MG63 (cell line): Measurements from ENCODE around the gene INTS14. TPM values are rescaled to one million over a fixed set of nuclear protein-coding genes. Genes with fewer than 3 reads are reported as not detected.
"Not testable (repeated sequence)": the region's sequence is repeated elsewhere in the genome, so short reads cannot be mapped to it uniquely, and the experiment has no call there.

Source experiments
- DNase-seq: peaks from one replicate; pipeline ENCODE4 v3.0.0-alpha.2; 2020
- H3K27me3 ChIP-seq: fragments of 250-450 bp; sonication (Bioruptor Pico); 2 replicates; pipeline ENCODE4 v1.5.1; 2020; ENCODE audit warnings: mild to moderate bottlenecking, moderate library complexity
- H3K36me3 ChIP-seq: fragments of 250-450 bp; sonication (Bioruptor Pico); 2 replicates; pipeline ENCODE4 v1.5.1; 2020; ENCODE audit warnings: mild to moderate bottlenecking, moderate library complexity
- H3K4me3 ChIP-seq: fragments of 250-450 bp; sonication (Bioruptor Pico); 2 replicates; pipeline ENCODE4 v1.5.1; 2020; ENCODE audit warnings: mild to moderate bottlenecking, moderate library complexity
- H3K9me3 ChIP-seq: fragments of 250-450 bp; sonication (Bioruptor Pico); 2 replicates; pipeline ENCODE4 v1.5.1; 2020; ENCODE audit warnings: mild to moderate bottlenecking, moderate library complexity
- total RNA-seq: library from RNA; depleted of rRNA; stranded (reverse); fragments of >200 nt; shearing (Covaris generic); gene quantifications from 2 replicates; pipeline ENCODE4 v1.2.3, GENCODE V29; 2014; ENCODE audit warnings: low replicate concordance

The INTS14 gene
- total RNA-seq, 1 experiment from 2014 or later: 34.6 TPM

DNA sequence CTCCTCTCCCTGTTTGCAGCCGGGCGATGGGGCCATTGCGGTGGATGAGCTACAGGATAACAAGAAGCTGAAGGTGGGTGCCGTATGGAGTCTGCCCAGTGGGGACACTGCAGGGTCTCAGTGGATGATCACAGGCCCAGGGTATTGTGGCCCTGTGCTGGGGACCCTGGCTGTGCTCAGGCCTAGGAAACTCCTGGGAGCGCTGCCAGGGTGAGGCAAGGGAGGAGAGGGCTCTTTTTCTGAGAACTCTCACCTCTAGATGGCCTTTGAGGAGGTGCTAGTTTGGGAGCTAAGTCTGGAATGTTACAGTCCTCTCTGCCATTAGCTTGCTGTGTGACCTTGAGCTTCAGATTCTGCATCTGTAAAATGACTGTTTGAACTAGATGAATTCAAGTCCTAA is 27.2 kb upstream of the INTS14 start:
- Histone ChIP-seq H3K36me3 (no peaks in the 10 kb centered on the region), H3K27me3 (no peaks in the 10 kb centered on the region), H3K9me3 (no peaks in the 10 kb centered on the region), H3K4me3 (no peak overlapping the region)
- no peak for DNase-seq

DNA sequence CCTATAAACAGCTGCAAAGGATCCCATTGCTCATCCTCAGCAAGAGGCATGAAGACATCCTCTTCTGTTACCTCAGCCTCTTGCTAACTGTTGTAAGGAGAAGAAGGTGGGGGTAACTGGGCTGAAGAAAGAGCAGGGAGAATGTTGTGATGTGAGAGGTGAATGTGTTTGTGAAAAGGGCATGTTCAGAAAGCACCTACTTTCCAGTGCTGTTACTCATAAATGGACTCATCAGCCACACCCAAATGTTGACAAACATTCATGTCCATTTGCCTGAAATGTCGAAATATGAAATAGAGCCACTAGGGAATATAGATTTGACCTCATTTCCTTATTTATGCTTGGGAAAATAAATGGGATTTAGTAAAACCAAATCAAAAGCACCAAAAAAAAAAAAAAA is 23.4 kb upstream of the INTS14 start:
- Histone ChIP-seq H3K27me3 (no peaks in the 10 kb centered on the region), H3K4me3 (no peak overlapping the region), H3K9me3 (no peaks in the 10 kb centered on the region), H3K36me3 (no peaks in the 10 kb centered on the region)
- DNase-seq: no peak

DNA sequence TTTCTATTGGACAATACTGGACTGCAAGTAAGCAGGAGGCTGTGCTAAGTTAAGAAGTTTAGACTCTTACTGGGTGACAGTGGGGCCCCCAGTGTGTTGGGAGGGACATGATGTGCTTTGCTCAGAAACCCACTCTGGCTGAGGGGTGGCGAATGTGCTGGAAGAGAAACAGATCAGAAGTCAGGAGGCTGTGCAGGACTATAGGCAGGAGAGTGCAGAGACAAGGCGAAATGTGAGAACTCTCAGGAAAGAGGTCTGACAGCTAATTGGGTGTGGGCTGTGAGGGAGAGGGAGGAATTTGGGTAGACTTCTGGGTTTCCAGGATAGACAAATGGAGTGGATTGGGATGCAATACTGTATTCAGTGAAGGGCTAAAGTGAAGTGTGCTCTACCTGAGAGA is 22.8 kb upstream of the INTS14 start:
- no peaks in the 10 kb centered on the region for H3K36me3 ChIP-seq
- no peaks in the 10 kb centered on the region for H3K9me3 ChIP-seq
- DNase-seq: no peak
- H3K27me3 ChIP-seq: no peaks in the 10 kb centered on the region
- no peak overlapping the region for H3K4me3 ChIP-seq

DNA sequence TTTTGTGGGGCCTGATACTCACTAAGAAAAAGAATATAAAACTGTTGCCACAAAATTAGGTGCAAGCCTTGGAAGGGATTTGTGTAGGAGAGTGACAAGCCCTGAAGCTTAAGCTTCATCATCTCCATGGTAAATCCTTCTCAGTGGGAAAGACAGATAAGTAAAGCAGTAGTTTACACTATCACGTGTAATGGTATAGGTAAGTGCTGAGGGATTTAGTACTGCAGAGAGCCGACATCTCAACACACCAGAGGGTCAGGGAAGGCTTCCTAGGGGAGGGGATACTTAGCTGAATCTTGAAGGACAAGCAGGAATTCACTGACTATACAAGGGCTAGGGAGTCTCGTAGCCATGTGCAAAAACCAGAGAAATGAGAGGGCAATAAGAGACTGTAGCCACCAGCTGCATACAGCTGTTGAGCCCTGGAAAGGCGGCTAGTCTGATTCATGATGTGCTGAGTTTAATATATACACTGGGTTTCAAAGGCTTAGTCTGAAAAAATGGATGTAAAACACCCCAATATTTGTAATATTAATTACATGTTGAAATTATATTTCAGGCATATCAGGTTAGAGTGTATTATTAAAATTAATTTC is 21.9 kb upstream of the INTS14 start:
- DNase-seq: peak; percentile 63
- Histone ChIP-seq H3K4me3 (no peak overlapping the region), H3K27me3 (no peaks in the 10 kb centered on the region), H3K36me3 (no peaks in the 10 kb centered on the region), H3K9me3 (no peaks in the 10 kb centered on the region)

DNA sequence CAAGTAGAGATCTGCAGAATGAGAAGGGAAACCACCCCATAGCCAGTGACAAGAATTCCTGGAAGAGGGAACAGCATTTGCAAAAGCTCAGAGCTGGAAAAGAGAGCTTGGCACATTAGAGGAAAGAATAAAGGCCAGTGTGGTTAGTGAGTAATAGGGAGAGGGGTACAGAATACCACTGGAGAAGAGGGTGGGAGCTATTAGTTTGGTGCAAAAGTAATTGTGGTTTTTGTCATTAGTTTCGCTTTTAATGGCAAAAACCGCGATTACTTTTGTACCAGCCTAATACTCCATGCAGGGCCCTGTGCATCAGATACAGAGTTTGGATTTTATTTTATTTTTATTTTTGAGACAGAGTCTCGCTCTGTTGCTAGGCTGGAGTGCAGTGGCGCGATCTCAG is 20.6 kb upstream of the INTS14 start:
- Histone ChIP-seq H3K27me3 (no peaks in the 10 kb centered on the region), H3K4me3 (no peak overlapping the region), H3K36me3 (no peaks in the 10 kb centered on the region), H3K9me3 (no peaks in the 10 kb centered on the region)
- no peak for DNase-seq

DNA sequence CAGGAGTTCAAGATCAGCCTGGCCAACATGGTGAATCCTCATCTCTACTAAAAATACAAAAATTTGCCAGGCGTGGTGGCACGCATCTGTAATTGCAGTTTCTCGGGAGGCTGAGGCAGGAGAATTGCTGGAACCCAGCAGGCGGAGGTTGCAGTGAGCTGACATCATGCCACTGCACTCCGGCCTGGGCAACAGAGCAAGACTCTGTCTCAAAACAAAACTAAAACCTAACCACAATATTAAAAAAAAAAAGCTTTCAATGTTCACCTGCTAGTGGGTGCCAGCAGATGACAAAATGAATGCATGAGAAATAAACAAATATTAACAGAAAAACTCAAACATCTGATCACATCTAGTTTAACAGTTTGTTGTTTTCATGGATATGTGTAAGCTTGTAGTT is 19.8 kb upstream of the INTS14 start:
- Histone ChIP-seq H3K27me3 (no peaks in the 10 kb centered on the region), H3K36me3 (no peaks in the 10 kb centered on the region), H3K9me3 (no peaks in the 10 kb centered on the region), H3K4me3 (no peak overlapping the region)
- no peak for DNase-seq

DNA sequence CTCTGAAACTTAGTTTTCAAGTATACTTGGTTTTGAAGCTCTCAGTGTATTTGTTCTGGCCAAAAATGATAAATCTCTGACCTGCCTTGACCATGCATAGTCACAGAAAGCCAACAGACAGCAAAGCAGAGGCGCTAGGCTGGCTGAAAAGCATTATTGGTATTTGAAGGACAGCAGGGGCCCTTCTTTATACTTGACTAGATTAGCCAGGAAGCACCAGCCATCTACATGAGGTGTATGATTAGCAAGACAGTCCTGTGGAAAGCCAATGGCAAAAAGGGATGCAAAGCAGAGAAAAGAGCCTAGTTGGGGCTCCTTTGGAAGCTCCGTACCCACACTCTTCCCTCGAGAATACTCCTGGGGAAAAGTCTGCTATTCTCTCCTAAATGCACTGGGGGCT is 18.6 kb upstream of the INTS14 start:
- H3K36me3 ChIP-seq: no peaks in the 10 kb centered on the region
- H3K4me3 ChIP-seq: no peak overlapping the region
- DNase-seq: no peak
- no peaks in the 10 kb centered on the region for H3K9me3 ChIP-seq
- no peaks in the 10 kb centered on the region for H3K27me3 ChIP-seq

DNA sequence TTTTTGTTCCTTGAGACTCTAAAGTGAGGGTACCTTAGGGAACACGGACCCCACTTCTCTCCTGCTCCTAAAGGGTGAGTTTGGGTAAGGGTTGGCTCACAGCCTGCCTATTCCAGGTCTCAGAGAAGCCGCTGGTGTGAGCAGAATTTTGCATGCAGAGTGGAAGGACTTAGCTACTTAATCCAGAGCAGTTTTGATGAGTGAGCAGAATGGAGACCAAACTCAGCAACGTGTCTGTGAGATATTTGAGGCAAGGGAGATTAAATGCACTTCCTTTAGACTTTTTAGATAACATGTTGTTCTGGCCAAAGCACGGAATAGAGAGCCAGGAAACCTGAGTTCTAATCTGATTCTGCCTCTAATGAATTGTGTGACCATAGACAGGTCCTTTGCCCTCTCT is 15.9 kb upstream of the INTS14 start:
- H3K27me3 ChIP-seq: no peaks in the 10 kb centered on the region
- no peaks in the 10 kb centered on the region for H3K9me3 ChIP-seq
- no peak overlapping the region for H3K4me3 ChIP-seq
- no peaks in the 10 kb centered on the region for H3K36me3 ChIP-seq
- DNase-seq: no peak

DNA sequence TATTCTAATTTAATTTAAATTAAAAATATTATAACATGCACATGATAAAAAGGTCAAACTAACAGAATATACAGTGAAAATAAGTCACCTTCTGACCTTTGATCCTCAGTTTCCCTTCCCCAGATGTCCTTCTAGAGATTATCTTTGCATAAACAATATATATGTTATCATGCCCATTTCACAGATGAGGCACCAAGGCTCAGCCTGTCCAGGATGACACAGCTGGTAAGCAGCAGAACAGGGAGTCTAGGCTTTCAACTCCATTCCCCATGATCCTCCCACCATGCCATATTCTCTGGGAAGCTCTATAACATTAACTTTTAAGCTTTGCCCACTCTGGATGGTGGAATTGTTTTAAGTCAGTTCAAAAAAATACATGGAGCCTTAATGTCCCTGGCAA is 12.2 kb upstream of the INTS14 start:
- Histone ChIP-seq H3K36me3 (no peaks in the 10 kb centered on the region), H3K27me3 (no peaks in the 10 kb centered on the region), H3K4me3 (no peak overlapping the region), H3K9me3 (no peaks in the 10 kb centered on the region)
- no peak for DNase-seq

DNA sequence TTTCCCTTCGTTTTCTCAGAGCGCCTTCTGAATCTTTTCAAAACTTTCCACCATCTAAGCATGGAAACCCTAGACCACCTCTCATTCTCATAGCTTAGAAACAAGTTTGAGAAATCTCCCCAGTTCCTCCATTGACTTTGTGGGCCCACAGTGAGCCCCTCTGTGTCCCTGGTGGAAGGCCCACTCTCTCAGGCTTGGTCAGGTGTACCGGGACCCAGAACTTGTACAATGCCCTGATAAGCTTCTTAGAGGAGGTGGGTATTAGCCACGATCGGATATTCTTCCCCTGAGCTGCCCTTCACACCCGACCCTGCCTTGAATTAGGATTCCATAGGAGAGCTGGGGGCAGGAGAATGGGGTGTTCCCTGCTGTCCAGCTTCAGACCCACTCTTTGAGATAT is 10.7 kb upstream of the INTS14 start, which contains the start of gene SLC24A1:
Gene SLC24A1, plus strand, starts transcription at position 301 of the 400 bp plus-strand sequence. CDS start 2,143 bp downstream, outside the sequence.
- H3K36me3 ChIP-seq: no peaks in the 10 kb centered on the region
- H3K4me3 ChIP-seq: no peak within 1 kb of the TSS
- DNase-seq: no peak
- H3K9me3 ChIP-seq: no peaks in the 10 kb centered on the region
- no peaks in the 10 kb centered on the region for H3K27me3 ChIP-seq

DNA sequence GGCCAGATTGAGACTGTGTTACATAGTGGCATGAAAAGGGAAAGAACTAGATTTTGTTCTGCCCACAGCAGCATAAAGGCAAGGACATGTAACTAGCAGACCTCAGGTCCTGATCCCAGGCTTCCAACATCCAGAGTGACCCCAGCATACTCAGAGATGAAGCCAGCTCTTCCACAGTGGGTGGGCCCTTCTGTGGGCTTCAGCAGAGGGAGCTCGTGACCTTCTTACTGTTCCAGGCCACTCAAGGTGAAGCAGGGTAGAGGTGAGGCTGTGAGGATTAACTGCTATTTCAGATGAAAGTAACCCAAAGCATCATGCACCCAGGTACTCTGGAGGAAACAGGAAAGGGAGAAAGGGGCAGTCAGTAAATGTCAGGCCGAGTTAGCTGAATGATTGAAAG is 9.9 kb upstream of the INTS14 start:
- no peak for DNase-seq
- Histone ChIP-seq H3K9me3 (no peaks in the 10 kb centered on the region), H3K36me3 (no peaks in the 10 kb centered on the region), H3K4me3 (no peak overlapping the region), H3K27me3 (no peaks in the 10 kb centered on the region)

DNA sequence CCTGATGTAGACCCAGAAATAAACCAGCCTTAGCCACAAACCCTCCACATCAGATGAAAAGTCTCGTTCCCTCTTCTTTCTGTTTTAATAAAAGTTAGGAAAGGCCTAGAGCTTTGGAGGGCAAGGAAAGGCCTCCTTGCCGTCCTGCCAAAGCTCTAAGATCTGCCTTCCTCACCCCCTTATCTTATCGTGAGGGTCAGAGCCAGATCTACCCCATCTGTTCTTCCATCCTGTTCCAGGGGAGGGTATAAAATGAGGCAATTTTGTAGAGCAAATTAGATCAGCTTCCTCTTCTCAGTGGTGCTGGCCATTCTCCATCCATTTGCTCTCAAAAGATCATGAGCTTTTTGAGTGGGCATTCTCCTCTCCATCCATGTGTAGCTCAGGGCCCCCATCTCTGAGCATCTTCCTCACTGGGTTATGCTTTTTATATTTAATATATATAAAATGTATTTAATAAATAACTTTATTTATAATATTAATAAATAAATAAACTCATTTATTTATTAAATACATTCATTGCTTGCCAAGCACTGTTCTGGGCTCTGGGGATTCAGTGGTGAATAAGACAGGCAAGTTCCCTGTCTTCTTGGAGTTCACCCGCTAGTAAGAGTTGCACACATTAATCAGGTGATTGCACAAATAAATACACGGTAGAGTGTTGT is 8.8 kb upstream of the INTS14 start:
- Histone ChIP-seq H3K36me3 (no peaks in the 10 kb centered on the region), H3K27me3 (no peaks in the 10 kb centered on the region), H3K4me3 (no peak overlapping the region), H3K9me3 (no peaks in the 10 kb centered on the region)
- DNase-seq: no peak

DNA sequence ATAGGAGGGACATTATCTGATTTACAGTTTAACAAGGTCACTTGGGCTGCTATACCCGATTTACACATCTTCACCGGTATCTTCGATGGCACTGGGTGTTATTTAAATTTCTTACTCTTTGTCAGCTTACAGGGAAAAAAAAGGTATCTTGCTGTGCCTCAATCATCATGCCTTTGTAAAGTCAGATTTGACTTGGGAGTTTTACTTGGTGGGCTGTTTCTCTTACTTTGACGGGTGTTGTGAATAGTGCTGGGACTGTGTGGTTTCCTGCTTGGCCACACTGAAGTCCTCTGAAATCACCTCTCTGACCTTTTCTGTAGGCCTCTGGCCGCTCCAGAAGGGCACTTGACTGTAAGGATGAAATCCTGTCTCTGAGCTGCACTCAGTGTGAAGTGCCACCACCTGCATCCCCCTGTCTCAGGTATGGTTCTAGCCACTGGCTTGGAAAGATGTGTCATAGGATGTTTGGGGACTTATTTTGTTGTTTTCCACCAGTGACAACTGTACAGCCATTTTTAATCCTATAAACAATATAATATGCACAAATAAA is 7.7 kb upstream of the INTS14 start:
- no peaks in the 10 kb centered on the region for H3K36me3 ChIP-seq
- no peaks in the 10 kb centered on the region for H3K27me3 ChIP-seq
- H3K4me3 ChIP-seq: no peak overlapping the region
- H3K9me3 ChIP-seq: no peaks in the 10 kb centered on the region
- no peak for DNase-seq

DNA sequence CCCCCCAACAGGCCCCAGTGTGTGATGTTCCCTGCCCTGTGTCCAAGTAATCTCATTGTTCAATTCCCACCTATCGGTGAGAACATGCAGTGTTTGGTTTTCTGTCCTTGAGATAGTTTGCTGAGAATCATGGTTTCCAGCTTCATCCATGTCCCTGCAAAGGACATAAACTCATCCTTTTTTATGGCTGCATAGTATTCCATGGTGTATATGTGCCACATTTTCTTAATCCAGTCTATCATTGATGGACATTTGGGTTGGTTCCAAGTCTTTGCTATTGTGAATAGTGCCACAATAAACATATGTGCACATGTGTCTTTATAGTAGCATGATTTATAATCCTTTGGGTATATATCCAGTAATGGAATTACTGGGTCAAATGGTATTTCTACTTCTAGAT is 5.0 kb upstream of the INTS14 start:
- not testable (repeated sequence) for DNase-seq, H3K27me3 ChIP-seq, H3K36me3 ChIP-seq, H3K4me3 ChIP-seq, H3K9me3 ChIP-seq

DNA sequence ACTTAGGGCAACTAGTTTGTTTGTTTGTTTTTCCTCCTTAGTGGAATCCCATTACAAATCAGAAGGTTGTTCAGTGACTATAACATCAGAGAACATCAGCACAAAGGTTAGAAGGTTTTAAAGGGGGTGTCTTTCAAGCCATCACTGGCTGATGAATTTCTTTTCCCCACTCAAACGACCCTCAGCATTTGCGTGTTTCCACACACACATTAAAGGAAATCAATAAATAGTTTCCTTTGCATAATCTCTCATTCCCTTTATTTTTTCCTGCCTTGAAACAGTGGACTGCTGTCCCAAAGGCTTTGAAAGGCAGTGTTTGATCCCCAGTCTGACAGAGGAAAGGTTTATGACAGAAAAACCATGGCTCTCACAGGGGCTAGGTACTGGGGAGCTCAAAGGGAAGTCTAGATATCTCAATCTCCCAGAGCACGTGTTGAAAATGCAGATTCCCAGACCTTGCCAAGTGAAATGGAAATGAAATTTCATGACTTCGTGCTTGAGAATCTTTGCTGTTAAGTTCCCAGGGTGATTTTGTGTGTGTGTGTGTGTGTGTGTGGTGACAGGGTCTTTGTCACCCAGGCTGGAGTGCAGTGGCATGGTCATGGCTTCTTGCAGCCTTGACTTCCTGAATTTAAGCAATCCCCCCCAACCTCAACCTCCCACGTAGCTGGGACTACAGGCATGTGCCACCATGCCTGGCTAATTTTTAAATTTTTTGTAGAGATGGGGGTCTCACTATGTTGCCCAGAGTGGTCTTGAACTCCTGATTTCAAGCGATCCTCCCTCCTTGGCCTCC is 2.2 kb upstream of the INTS14 start:
- H3K9me3 ChIP-seq: no peaks in the 10 kb centered on the region
- H3K27me3 ChIP-seq: no peaks in the 10 kb centered on the region
- no peak for DNase-seq
- no peaks in the 10 kb centered on the region for H3K36me3 ChIP-seq
- H3K4me3 ChIP-seq: no peak overlapping the region

DNA sequence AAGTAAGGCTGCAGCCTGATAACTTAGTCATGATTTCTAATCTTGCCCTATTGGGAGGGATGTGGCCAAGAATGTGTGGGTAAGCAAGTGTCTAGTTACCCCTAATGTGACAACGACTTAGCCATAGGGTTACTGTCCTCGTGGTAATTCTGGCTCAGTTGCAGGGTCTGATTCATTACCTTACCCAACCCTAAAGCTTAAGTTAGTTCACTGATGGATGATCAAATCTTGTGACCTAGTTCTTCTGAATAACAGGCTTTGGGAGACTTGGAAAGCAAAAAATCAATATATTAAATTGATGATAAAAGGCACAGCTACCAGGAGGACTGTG is 1.6 kb upstream of the INTS14 start:
- Histone ChIP-seq H3K9me3 (no peaks in the 10 kb centered on the region), H3K27me3 (no peaks in the 10 kb centered on the region), H3K4me3 (no peak overlapping the region), H3K36me3 (peaks cover 3% of the 10 kb centered on the region)
- no peak for DNase-seq

DNA sequence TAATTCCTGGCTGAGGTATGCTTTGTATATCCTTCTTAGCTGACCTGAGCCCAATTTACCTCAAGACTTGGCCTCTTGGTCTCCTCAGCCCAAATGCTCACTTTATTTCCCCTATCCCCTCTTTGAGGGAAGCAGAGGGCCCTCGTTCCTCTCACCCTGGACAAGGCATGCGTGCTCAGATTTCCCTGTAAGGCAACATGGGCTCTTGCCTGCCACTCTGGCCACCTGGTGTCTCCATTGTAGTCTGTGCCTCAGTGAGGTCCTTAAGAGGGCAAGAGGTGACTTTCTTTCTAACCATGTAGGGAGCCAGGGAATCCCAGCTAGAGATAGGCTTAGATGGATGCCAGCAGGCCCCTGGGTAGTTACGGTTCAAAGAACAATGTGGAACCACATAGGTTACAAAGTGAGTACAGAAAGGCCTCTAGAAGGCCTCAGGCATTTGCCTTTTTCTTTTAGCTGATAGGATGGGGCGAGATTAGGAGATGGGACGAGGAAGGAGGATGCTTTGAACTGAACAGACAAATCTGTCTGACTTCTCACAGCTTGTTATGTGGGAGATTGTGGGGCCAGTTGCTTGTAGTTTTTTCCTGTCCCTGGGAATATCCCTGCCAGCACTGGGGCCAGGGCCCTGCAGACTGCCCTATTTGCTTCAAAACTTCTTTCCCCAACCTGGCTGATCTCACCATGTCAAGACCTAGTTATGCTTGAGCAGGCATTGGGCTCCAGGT is 1.1 kb upstream of the INTS14 start:
- H3K27me3 ChIP-seq: no peaks in the 10 kb centered on the region
- no peaks in the 10 kb centered on the region for H3K9me3 ChIP-seq
- peak overlapping the region; percentile 92 for H3K4me3 ChIP-seq
- peaks cover 7% of the 10 kb centered on the region for H3K36me3 ChIP-seq
- no peak for DNase-seq
